Measurements from ENCODE around the gene WDR13. TPM values are rescaled to one million over a fixed set of nuclear protein-coding genes. Genes with fewer than 3 reads are reported as not detected.

WDR13 gene
- total and polyA plus RNA-seq, 8 donors = 52.0 to 433 (median 179) TPM

DNA sequence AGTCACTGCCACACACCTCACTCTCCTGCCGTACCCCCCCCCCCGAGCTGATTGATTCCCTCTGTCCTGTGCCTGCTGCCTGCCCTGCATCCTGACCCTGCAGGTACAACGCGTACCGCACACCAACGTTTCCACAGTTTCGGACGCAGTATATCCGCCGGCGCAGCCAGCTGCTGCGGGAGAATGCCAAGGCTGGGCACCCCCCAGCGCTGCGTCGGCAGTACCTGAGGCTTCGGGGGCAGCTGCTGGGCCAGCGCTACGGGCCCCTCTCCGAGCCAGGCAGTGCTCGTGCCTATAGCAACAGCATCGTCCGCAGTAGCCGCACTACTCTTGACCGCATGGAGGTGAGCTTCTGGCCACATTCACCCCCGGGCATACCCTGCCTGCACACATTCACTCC, 1.3 kb downstream of the WDR13 start:
- intact Hi-C loops (cut with DNase I; ENCODE audit: low total_unique reads) = no loop called here
- Histone ChIP-seq H3K9me3 (no peaks in the 10 kb centered on the region), H3K4me3 (peak overlapping the region; percentile 46 to 64 (median 53)), H3K27ac (peak overlapping the region in 4 of 5 donors; percentile 95 to 97 (median 96)), H3K27me3 (no peaks in the 10 kb centered on the region), H3K36me3 (peaks cover 21 to 51% (median 50%) of the 10 kb centered on the region in 4 donors), H3K4me1 (peaks cover 0 to 21% (median 12%) of the 10 kb centered on the region in 4 donors)
- DNase-seq = no peak
- 8 to 92% (median 88%) methylated on average over 2 to 25 of the region's 25 CpGs for WGBS, 5 donors
- TF ChIP-seq EP300 (IDR thresholded peaks at IDR 0.05) (no peak), POLR2AphosphoS5 (IDR thresholded peaks at IDR 0.05) (no peak), POLR2A (IDR thresholded peaks at IDR 0.05) (no peak)
- TF ChIP-seq, protein P1, sequence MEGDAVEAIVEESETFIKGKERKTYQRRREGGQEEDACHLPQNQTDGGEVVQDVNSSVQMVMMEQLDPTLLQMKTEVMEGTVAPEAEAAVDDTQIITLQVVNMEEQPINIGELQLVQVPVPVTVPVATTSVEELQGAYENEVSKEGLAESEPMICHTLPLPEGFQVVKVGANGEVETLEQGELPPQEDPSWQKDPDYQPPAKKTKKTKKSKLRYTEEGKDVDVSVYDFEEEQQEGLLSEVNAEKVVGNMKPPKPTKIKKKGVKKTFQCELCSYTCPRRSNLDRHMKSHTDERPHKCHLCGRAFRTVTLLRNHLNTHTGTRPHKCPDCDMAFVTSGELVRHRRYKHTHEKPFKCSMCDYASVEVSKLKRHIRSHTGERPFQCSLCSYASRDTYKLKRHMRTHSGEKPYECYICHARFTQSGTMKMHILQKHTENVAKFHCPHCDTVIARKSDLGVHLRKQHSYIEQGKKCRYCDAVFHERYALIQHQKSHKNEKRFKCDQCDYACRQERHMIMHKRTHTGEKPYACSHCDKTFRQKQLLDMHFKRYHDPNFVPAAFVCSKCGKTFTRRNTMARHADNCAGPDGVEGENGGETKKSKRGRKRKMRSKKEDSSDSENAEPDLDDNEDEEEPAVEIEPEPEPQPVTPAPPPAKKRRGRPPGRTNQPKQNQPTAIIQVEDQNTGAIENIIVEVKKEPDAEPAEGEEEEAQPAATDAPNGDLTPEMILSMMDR (IDR thresholded peaks at IDR 0.05) = no peak

DNA sequence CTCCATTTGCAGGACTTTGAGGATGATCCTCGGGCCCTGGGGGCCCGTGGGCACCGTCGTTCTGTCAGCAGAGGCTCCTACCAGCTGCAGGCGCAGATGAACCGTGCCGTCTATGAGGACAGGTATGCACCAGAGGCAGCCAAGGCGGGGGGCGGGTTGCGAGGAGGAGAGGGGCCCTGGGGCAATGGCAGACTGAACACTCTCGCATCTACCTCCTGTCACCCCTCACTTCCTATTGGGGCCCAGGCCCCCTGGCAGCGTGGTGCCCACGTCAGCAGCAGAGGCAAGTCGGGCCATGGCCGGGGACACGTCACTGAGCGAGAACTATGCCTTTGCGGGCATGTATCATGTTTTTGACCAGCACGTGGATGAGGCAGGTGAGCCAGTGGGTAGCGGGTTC, 2.0 kb downstream of the WDR13 start:
- 85 to 96% (median 93%) methylated on average over 7 to 20 of the region's 20 CpGs for WGBS, 5 donors
- intact Hi-C loops (cut with DNase I; ENCODE audit: low total_unique reads) = no loop called here

DNA sequence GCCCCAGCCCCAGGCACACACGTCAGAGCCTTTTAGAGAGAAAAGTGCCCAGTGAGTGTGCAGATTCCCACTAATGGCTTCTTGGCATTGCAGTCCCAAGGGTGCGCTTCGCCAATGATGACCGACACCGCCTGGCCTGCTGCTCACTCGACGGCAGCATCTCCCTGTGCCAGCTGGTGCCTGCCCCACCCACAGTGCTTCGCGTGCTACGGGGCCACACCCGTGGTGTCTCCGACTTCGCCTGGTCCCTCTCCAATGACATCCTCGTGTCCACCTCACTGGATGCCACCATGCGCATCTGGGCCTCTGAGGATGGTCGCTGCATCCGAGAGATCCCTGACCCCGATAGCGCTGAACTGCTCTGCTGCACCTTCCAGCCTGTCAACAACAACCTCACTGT, 2.9 kb downstream of the WDR13 start:
- H3K4me1 ChIP-seq = peaks cover 0 to 21% (median 12%) of the 10 kb centered on the region in 4 donors
- no peak overlapping the region for H3K4me3 ChIP-seq
- 89 to 92% (median 89%) methylated on average over 13 to 19 of the region's 19 CpGs for WGBS, 5 donors
- H3K27me3 ChIP-seq = no peaks in the 10 kb centered on the region
- no peaks in the 10 kb centered on the region for H3K9me3 ChIP-seq
- DNase-seq = no peak
- H3K36me3 ChIP-seq = peaks cover 21 to 67% (median 66%) of the 10 kb centered on the region in 4 donors
- TF ChIP-seq POLR2A (IDR thresholded peaks at IDR 0.05) (no peak), EP300 (IDR thresholded peaks at IDR 0.05) (no peak), POLR2AphosphoS5 (IDR thresholded peaks at IDR 0.05) (no peak)
- TF ChIP-seq, protein P1 (IDR thresholded peaks at IDR 0.05) = no peak
- intact Hi-C loops (cut with DNase I; ENCODE audit: low total_unique reads) = no loop called here
- no peak overlapping the region for H3K27ac ChIP-seq

More for the DNA sequence above, 2.0 kb downstream of the WDR13 start:
- Histone ChIP-seq H3K4me3 (no peak overlapping the region), H3K36me3 (peaks cover 21 to 58% (median 57%) of the 10 kb centered on the region in 4 donors), H3K27me3 (no peaks in the 10 kb centered on the region), H3K4me1 (peaks cover 0 to 21% (median 12%) of the 10 kb centered on the region in 4 donors), H3K27ac (no peak overlapping the region), H3K9me3 (no peaks in the 10 kb centered on the region)
- TF ChIP-seq, protein P1 (IDR thresholded peaks at IDR 0.05) = no peak
- TF ChIP-seq POLR2AphosphoS5 (IDR thresholded peaks at IDR 0.05) (no peak), POLR2A (IDR thresholded peaks at IDR 0.05) (no peak), EP300 (IDR thresholded peaks at IDR 0.05) (no peak)
- DNase-seq = no peak

DNA sequence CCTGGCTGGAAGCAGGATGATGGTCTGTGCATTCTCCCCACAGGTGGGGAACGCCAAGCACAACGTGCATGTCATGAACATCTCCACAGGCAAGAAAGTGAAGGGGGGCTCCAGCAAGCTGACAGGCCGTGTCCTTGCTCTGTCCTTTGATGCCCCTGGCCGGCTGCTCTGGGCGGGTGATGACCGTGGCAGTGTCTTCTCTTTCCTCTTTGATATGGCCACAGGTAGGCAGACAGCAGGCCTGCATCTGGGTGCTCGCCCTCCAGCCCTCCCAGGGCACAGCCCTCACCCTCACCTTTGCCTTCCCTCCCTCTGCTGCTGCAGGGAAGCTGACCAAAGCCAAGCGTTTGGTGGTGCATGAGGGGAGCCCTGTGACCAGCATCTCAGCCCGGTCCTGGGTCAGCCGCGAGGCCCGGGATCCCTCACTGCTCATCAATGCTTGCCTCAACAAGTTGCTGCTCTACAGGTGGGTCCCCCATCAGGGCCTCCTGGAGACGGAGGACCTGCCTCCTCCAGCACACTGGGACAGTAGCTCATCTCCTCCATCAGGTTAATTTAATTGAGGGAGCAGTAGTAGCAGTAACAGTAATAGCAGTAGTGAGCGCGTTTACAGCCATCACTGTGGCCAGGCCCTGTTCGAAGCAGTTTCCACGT, 4.6 kb downstream of the WDR13 start:
- no peaks in the 10 kb centered on the region for H3K9me3 ChIP-seq
- H3K4me1 ChIP-seq = peaks cover 0 to 14% (median 10%) of the 10 kb centered on the region in 4 donors
- 75 to 92% (median 82%) methylated on average over 12 to 17 of the region's 17 CpGs for WGBS, 5 donors
- TF ChIP-seq, protein P1 (IDR thresholded peaks at IDR 0.05) = no peak
- TF ChIP-seq POLR2AphosphoS5 (IDR thresholded peaks at IDR 0.05) (no peak), EP300 (IDR thresholded peaks at IDR 0.05) (no peak), POLR2A (IDR thresholded peaks at IDR 0.05) (no peak)
- intact Hi-C loops (cut with DNase I; ENCODE audit: low total_unique reads) = no loop called here
- DNase-seq = no peak
- no peak overlapping the region for H3K27ac ChIP-seq
- H3K4me3 ChIP-seq = no peak overlapping the region
- H3K27me3 ChIP-seq = no peaks in the 10 kb centered on the region
- peaks cover 21 to 74% (median 67%) of the 10 kb centered on the region in 4 donors for H3K36me3 ChIP-seq

All from stomach (tissue), 9 donors.